Occipital lobe (tissue), 2 donors: Measurements from ENCODE around the gene LDB2. TPM values are rescaled to one million over a fixed set of nuclear protein-coding genes. Genes with fewer than 3 reads are reported as not detected.

Experiments used
- DNase-seq: peaks from one replicate; lab custom pipeline; 2025; lab: John Stamatoyannopoulos, UW
- total RNA-seq: library from RNA; depleted of rRNA; stranded (reverse); fragments of >200 nt; gene quantifications from one replicate; pipeline ENCODE4 v1.2.3, GENCODE V29; 2014

Gene LDB2
- total RNA-seq, 1 donor from 2014 or later: 146 TPM

GRCh38 chr4:16598597-16599206, 299.7 kb downstream of the LDB2 start:
- no peak for DNase-seq

GRCh38 chr4:16597845-16598596, 300.4 kb downstream of the LDB2 start:
- DNase-seq: no peak

GRCh38 chr4:16597443-16597842, 301.0 kb downstream of the LDB2 start:
- no peak for DNase-seq

- no peak for DNase-seq
These were observed 302.2 kb downstream of the LDB2 start for GRCh38 chr4:16596267-16596666.

- DNase-seq: no peak
These were observed 304.3 kb downstream of the LDB2 start for GRCh38 chr4:16594128-16594527.

GRCh38 chr4:16593386-16593785, 305.1 kb downstream of the LDB2 start:
- no peak for DNase-seq

GRCh38 chr4:16591272-16591826, 307.1 kb downstream of the LDB2 start:
- no peak for DNase-seq

- no peak for DNase-seq
These were observed 307.6 kb downstream of the LDB2 start for GRCh38 chr4:16590797-16591196.

GRCh38 chr4:16588651-16589050, 309.8 kb downstream of the LDB2 start:
- no peak for DNase-seq

- DNase-seq: no peak
These were observed 310.3 kb downstream of the LDB2 start for GRCh38 chr4:16588149-16588548.

- no peak for DNase-seq
These were observed 313.4 kb downstream of the LDB2 start for GRCh38 chr4:16585053-16585452.

GRCh38 chr4:16583764-16584163, 314.7 kb downstream of the LDB2 start:
- DNase-seq: no peak

- DNase-seq: no peak
These were observed 315.9 kb downstream of the LDB2 start for GRCh38 chr4:16582526-16582925.

GRCh38 chr4:16582036-16582435, 316.4 kb downstream of the LDB2 start:
- DNase-seq: no peak

GRCh38 chr4:16581117-16581516, 317.3 kb downstream of the LDB2 start:
- DNase-seq: no peak

- no peak for DNase-seq
These were observed 317.9 kb downstream of the LDB2 start for GRCh38 chr4:16580514-16580913.

- DNase-seq: no peak
These were observed 318.6 kb downstream of the LDB2 start for GRCh38 chr4:16579866-16580265.

GRCh38 chr4:16577177-16577576, 321.3 kb downstream of the LDB2 start:
- DNase-seq: no peak

- DNase-seq: no peak
These were observed 323.5 kb downstream of the LDB2 start for GRCh38 chr4:16574981-16575380.

- DNase-seq: no peak
These were observed 324.7 kb downstream of the LDB2 start for GRCh38 chr4:16573739-16574138.

GRCh38 chr4:16573206-16573605, 325.2 kb downstream of the LDB2 start:
- no peak for DNase-seq

- no peak for DNase-seq
These were observed 325.8 kb downstream of the LDB2 start for GRCh38 chr4:16572631-16573030.

- DNase-seq: no peak
These were observed 326.3 kb downstream of the LDB2 start for GRCh38 chr4:16572161-16572560.
